C4-2B (cell line): ENCODE results near the gene C9orf40.

Experiments
- H3K27ac ChIP-seq: fragments of 450-650 bp; 2 replicates; pipeline ENCODE4 v1.5.1; 2017
- CTCF ChIP-seq: fragments of 450-650 bp; conservative IDR thresholded peaks from 2 replicates; pipeline ENCODE4 v1.5.1; 2017; ENCODE audit warnings: mild to moderate bottlenecking
- ZFX ChIP-seq: fragments of 450-650 bp; IDR thresholded peaks from 2 replicates; pipeline ENCODE4 v1.6.1; 2017

Gene C9orf40

GRCh38 chr9:74952201-74953151 is at the start of gene C9orf40:
TSS of gene C9orf40 (minus strand) at chr9:74952912. CDS start at chr9:74952611, 301 bp downstream.
- peak within 1 kb of the TSS; percentile 98 for H3K27ac ChIP-seq
- peak; percentile 95 for TF ChIP-seq CTCF
- TF ChIP-seq ZFX, result peak; percentile 73

- TF ChIP-seq CTCF, result peak; percentile 83
- no peak for TF ChIP-seq ZFX
Observed at GRCh38 chr9:75001719-75002421, 49.2 kb upstream of the C9orf40 start.

GRCh38 chr9:75000835-75001234 is 48.1 kb upstream of the C9orf40 start:
- no peak overlapping the region for H3K27ac ChIP-seq
- no peak for TF ChIP-seq CTCF
- no peak for TF ChIP-seq ZFX

More at GRCh38 chr9:75001719-75002421, 49.2 kb upstream of the C9orf40 start:
- no peak overlapping the region for H3K27ac ChIP-seq

GRCh38 chr9:74985041-74985440 is 32.3 kb upstream of the C9orf40 start:
- no peak for TF ChIP-seq CTCF
- TF ChIP-seq ZFX, result no peak
- H3K27ac ChIP-seq, result no peak overlapping the region

GRCh38 chr9:74983709-74984108 is 31.0 kb upstream of the C9orf40 start:
- TF ChIP-seq CTCF (no peak), ZFX (no peak)
- H3K27ac ChIP-seq, result no peak overlapping the region

- TF ChIP-seq CTCF (no peak), ZFX (no peak)
Observed at GRCh38 chr9:74979844-74980243, 27.1 kb upstream of the C9orf40 start.

GRCh38 chr9:74977287-74977686 is 24.6 kb upstream of the C9orf40 start:
- TF ChIP-seq CTCF, result no peak
- no peak for TF ChIP-seq ZFX
- no peak overlapping the region for H3K27ac ChIP-seq

More at GRCh38 chr9:74979844-74980243, 27.1 kb upstream of the C9orf40 start:
- H3K27ac ChIP-seq, result no peak overlapping the region
